ENCODE results near the gene STPG4.
A peak's percentile ranks its signal among the peaks of the same experiment; 100 is the strongest.

STPG4 gene

DNA sequence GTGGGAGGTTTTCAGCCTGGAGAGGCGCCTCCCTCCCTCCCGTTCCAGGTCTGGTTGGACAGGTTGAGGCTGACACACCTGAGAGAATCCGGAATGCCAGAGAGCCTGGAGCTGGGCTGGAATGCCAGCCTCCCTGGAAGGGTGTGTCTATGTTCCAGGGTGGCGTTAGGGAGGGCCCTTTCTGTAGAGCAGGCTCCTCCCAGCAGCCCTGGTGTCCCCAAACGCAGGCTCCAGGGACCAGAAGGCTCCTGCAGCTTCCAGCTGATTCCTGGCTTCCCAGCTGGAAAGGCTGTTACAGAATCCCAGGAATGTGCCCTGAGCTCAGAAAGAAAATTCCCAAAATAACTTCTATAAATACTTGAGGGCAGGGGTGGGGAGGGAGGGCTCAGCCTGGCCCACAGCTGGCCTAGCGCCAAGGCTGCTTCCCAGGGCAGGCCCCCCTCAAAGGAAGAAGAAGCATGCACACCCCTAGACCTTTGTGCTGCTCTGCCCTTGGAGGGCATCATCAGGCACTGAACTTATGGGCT is 85.4 kb downstream of the STPG4 start:
- DNase-seq, result no peak

DNA sequence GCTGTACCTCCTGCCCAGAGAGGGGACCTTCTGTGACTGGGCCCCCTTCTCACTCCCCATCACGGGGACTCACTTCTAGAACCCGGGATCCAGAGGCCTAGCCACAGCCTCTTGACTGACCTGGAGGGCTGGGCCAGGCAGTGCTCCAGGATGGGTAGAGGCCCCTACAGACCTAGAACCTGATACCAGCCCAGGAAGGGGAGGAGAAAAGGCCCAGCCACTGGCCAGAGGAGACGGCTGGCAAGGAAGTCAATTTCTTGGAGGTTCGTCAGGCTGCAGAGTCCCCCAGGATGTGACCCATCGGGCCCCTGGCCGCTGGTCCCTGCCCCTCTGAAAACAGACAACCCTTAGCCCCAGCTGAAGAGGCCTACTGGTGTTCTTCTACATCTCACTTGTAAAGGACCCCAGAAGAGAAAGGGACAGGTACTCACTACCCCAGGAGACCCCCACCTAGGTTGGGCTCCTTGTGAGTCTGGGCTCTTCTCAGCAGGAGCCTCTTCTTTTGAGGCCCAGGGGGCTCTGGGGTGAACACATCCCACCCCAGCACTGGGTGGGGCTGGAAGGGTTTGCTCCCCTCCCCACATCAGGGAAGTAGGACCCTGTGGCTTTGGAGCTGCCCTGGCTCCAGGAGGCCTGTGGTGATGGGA is 86.0 kb downstream of the STPG4 start:
- DNase-seq, result no peak

DNA sequence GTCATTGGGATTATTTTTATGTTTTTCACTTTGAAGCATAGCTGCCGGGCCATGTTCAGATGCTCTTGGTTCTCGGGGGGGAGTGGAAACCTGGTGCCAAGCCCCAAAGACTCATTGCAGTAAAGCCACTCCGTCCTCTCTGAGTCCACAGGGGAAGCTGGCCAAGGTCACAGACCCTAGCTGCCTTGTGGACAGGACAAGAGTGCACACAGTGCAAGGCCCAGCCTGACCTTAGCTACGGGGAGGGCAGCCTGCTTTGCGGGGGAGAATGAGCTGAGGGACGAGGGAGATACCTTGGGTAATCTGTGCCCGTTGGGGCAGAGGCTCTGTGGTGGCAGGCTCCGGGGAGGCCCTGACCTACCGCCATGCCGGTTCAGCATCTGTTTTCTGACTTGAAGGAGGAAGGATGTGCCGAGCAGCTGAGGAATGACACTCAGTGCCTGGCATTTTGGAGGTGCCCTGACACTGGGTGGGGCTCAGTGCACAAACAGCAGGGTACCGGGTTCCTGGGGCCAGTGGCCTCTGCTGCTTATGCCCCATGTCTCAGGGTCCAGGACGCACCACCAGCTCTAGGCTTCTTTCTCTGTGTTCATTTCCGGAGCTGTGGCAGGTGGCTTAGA is 87.2 kb downstream of the STPG4 start:
- DNase-seq, result no peak

DNA sequence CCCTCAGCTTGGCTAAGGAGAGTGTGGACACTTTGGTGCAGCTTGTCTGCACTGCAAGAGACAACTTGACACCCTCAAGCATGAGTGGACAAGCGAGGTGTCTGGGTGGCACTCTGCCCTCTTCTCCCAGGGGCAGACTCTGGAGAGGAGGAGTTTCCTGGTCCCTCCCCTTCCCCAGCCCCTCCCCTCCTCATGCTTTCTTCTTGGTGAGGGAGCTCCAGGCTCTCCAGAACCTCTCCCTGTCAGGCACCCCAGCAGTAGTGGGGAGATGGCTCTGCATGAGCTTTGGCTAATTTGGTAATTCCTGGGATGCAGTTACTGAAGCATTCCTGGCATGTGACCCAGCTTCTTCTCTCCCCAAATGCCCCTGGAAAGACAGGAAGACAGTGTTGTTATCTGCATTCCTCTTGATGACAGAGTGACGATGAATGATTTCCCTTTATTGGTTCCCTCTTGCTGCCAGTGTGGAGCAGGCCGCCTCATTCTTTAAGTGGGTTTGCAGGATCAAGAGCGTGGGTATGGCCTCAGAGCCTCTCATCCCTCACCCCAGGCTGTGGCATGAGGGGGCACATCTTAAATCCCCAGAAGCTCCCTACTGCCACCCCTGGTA is 89.2 kb downstream of the STPG4 start:
- DNase-seq, result no peak

DNA sequence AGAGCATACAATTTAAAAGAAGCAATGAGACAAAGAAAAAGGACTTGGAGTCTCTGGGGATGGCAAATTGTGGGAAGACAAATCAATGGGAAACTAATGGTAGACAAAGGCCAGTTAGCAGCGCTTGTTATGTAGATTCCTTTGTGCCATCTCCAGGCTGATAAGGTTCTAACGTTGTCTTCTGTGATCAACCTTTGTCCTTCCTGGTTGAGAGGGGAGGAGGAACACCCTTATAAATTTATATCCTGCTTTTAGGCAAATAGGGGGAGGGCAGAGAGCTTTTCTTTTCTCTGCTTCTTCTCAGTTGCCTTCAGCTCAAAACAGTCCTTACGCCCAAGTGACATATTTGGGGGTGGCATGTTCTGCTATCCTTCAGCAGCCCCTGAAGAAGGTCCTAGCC is 89.8 kb downstream of the STPG4 start:
- DNase-seq, result no peak

DNA sequence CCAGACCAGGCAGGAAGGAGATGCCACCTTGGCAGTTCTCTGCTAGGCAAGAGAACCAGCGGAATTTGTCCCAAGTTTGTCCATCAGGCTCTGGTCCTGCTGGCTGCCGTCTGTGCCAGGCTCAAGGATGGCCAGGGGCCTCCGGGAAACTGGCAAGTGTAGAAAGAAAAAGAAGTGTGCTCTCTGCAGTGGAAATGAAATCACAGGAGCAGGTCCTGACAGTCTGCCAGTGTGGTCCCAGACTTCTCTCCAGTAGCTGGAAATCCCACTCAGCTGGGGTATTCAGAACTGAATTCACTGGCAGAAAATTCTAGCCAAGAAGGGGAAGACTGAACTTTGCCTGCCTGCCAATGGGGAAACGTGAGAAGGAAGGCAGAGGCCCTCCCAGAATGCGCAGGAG is 91.0 kb downstream of the STPG4 start:
- no peak for DNase-seq

DNA sequence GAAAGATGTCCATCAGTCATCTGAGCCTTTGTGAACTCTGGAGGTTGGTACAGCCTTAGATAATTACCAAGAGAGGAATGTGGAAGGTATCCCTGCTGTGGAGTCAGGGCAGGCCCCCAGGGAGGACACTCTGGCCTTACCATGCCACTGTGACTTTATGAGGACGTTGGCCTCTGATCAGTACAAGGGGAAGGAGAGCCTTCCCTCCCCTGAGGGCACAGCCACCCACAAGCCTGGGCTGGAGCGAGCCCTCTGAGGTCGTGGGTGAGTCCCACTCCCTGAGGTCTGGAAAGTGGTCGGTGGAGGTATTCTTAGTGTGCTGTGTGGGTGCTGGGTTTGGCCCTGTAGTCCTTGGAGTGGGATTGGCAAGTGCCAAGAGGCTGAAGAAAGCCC is 91.6 kb downstream of the STPG4 start:
- no peak for DNase-seq

DNA sequence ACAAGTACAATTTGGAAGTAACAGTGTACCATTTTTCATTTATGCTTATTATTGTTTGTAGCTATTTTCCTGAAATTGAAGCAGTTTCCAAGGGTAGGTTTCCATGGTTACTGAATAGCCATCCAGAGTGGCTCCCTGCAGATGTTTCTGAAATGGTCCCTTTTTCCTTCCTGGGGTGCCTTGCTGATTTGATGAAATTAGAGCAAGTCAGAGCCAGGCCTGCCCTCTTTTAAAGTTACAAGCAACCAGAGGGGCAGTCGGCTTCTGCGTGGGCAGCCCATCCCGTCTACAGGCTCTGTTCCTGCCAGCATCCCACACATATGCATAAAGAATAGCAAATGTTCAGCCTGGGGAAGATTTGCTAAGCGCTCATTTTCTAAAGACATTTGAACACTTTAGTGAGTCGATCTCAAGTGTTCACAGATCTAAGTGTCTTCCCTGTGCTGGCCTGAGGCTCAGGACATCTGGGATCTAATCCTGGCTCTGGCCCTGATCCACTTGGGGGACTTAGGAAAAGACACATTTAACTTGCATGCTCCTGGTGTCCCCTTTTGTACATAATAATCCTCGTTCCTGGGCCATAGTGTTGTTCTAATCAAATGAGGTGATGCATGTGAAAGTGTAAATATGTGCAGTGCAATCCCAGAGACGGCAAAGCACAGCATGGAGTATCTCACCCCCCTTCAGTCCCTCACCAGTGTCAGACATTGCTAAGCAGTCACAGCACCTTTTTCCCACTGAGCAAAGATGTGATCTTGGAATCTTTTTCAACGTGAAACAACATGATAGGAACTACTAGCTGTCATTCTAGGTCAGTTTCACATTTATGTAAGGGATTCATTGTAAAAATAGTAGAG is 92.2 kb downstream of the STPG4 start:
- peak; percentile 76 for DNase-seq

DNA sequence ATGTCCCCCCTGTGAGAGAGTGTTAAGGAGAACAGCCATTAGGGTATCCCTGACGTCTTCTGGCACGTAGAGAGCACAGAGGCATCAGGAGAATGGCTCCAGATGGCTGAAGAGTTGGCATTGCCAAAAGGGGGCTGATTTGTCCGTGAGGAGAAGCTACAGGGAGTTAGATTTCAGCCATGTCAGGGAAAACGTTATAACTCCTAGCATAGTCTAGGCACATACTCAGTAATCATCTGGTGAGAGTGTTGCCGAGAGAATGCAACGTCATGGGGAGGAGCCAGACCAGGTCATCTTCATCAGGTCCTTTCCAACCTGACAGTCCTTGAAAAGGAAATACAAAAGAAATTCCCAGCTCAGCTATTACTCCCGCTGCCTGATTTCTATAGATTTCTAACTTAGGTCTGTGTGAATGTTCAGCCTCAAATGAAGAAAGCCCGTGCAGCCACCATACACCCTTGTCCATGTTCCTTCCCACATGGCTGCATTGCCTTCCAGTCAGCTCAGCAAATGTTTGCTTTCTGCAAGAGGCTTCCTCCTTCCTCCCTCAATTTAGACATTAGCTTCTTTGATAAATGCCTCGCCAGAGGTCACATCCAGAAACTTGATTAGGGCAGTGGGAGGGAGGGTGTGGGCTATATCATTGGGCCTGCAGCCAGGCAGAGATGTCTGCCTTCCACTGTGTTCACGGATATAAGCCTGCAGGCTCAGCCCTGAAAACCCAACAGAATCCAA is 93.0 kb downstream of the STPG4 start:
- DNase-seq, result peak; percentile 28

DNA sequence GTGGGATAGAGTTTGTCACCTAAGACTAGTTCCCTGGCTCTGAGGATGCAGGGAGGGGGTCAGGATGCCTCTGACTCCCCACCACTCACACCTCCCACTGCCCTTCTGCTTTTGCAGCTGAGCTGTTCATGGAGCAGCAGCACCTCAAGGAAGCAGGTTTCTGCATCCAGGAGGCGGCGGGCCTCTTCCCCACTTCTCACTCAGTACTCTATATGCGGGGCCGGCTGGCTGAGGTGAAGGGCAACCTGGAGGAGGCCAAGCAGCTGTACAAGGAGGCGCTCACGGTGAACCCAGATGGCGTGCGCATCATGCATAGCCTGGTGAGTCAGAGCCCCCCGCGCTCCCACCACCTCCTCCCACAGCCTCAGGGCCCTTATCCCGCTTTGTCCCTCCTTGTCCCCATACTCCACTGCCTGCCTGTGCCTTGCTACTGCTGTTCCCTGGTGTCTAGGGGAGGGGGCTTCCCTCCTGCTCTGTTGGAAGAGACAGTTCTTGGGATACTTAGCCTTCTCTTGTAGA is 94.4 kb downstream of the STPG4 start:
- DNase-seq, result peak; percentile 20

DNA sequence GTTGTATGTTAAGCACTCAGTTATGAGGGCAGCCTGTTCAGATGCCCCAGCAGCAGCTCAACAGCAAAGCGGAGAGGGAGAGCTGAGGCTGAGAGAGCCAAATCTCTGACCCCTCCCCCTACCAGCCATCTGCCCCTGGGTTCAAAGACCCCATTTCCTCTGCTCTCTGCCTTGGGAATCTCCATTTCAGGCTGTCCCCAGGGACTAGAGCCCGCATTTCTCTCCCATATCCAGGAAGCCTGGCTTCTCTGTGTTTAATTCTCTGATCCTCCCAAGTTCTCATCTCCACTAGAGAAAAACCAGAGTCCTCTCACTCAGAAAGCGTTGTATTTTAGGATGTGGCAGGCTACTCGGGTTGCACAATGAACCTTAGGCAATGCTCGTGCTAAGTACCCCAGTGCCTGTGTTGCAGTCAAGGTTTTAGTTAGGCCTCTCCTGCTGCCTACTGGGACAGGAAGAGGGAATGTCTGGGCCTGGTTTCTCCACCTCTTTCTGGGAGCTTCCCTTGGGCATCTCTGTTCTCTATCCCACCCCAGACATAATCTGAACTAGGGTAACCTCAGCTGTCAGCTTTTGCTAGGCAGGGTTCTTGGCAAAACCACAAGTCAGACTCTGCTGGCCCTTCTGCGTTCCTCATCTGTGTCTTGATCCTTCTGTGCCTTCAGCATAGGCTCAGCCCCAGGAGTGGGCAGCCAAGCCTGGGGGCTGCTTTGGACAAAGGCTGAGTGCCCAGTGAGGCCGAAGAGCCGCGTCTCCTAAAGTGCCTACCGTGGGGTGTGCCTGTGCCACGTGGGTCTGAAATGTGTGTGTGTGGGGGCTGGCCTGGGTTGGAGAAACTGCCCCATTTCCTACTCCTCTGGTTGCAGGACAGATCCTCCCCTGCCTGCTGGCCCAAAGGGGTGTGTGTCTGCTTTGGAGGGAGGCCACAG is 96.8 kb downstream of the STPG4 start:
- peak; percentile 96 for DNase-seq

DNA sequence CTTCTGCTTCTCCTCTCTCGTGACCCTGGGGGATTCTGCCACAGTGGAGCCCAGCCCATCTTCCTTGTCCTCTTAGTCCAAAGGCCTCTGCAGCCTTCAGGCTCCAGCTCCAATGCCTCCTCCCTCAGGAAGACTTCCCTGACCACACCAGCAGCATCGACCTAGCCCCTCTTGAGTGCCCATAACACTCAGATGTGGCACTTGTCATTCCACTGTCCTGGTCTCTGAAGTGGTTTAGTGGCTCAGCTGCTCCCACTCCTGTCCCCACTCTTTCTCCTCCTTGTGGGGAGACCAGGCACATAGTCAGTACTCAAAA is 97.5 kb downstream of the STPG4 start:
- peak; percentile 64 for DNase-seq

DNA sequence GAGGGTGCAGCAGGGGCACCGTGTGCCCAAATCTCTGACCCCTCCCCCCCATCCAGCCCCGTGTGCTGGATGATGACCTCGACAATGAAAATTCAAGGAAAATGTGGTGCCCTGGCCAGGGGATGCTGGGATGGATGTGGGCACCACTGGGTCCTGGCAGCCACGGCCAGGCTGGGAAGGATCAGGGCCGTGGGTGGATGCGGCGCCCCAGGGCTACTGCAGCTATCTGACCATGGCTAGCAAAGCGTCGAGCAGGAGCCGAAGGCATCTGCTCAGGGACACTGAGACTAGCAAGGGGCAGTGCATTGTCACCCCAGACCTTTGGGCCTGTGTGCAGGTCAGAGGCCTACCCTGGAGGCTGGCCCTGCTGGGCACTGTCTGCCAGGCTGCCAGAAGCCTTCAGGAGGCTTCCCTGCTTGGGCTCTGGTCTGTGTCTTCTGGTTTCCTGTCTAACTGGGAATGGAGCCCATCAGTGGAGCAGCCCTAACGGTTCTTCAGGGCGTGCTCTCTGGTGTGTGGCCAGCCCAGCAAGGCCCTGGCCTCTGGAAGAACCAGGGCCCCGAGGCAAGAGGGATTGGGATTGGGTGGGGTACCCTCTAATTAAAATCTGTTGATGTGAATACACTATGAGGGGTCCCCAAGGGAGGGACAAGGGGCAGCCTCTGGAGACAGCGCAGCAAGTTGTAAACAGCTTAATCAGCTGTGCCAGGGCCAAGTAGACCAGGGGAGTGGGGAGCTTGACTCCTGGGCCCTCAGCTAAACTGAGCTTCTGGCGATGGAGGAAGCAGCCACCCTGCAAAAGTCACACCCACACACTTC is 98.0 kb downstream of the STPG4 start:
- no peak for DNase-seq

DNA sequence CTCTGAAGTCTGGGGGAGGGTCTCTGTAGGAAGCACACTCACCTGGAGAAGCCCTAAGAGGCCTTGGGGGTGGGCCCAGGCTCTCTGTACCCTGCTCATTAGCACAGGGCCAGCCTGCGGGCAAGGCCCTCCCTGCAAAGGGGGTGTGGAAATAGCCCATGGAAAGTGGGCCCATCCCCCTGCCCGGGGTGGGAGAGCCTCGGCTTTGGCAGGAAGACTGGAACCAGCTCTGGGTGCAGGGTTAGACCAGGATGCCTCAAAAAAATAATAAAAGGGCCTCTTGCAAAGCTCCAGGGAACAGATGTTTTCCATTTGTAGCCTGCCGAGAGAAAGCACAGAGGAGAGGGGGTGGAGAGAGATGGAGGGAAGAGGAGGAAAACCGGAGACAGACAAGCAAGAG is 98.7 kb downstream of the STPG4 start:
- DNase-seq, result peak; percentile 53

DNA sequence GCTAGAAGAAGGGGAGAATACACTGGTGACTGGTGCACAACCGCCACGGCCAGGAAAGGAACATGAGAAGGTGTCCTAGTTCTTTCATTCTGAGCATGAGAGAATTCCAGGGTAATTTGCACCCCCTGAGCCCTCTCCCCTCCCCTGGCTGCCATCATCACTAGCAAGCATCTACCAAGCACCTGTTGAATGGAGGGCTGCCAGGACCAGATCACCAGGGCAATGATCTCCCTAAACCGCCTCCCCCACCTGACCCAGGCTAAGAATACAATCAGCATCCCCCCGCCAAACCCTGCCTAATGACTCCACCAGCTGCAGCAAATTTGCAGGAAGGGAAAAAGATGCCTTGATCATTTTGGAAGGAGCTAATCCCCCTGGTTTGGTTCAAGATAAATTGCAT is 100.2 kb downstream of the STPG4 start:
- peak; percentile 28 for DNase-seq

DNA sequence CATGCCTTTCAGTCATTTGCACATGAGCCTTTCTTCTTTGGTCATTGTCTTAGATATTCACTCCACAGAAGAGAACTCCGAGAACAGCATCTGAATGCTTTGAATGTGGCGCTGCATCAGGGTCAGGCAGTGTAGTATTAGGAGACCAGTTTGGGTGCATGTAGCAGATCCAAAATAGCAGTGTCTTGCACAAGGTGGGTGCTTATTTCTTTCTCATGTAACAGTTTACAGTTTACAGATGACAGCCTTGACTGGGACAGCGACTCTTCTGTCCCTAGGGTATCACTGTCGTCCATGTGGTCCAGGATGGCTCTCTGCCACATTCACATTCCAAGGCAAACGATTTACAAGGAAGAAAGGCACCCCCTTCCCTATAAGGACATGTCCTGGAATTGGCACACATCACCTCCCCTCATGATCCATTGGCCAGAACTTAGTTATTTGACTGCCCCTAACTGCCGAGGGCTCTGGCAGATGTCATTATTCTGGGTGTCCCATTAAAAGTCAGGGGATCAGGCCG is 101.0 kb downstream of the STPG4 start:
- DNase-seq, result no peak

DNA sequence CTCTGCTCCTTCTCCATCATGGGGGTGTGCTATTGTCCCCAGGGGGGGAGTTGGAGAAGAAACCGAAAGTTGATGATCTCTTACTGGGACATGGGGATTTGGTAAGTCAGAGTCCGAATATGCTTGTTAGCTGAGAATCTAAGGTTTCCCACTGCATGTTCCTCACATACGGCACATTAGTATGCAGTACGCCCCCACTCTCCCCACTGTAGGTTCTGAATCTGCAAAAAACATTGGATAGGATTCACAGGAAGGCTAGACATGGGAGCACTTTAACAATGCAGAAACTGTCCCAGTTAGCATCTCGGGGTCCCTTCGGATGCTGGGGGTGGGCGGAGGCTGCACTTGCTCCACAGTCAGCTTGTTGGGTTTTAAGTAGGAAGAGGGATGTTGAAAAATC is 102.3 kb downstream of the STPG4 start:
- DNase-seq, result no peak

DNA sequence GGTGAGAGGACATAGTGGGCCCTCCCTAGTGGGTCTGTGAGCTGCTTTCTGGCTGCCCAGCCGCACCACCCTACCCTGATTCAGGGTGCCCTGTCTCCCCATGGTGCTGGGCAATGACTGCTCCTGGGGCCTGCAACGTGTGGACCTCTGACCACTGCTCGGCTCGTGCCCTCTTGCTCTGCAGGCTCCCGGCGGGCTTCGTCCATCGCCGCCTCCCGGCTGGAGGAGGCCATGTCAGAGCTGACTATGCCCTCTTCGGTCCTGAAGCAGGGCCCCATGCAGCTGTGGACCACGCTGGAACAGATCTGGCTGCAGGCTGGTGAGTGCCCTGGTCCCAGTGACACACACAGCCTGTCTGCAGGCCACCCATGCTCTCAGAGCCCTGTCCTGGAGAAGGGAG is 103.5 kb downstream of the STPG4 start:
- no peak for DNase-seq

DNA sequence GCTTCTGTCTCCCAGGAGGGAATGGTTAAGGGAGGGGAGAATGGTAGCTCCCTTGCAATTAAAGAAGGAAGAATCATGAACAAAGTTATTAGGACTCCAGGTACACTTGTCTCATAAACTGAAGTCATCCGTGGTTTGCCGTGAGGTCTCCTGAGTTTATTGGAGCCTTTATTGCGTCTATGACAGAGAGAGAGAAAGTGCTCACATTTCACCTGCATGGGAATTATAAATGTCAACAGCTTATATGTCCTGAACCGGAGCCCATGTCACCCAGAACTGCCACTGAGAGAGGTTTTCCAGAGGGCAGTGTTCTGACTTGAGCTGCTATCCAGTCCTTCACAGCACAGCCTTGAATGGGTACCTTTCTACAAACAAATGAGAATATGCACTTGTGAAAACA is 104.3 kb downstream of the STPG4 start:
- DNase-seq, result no peak

DNA sequence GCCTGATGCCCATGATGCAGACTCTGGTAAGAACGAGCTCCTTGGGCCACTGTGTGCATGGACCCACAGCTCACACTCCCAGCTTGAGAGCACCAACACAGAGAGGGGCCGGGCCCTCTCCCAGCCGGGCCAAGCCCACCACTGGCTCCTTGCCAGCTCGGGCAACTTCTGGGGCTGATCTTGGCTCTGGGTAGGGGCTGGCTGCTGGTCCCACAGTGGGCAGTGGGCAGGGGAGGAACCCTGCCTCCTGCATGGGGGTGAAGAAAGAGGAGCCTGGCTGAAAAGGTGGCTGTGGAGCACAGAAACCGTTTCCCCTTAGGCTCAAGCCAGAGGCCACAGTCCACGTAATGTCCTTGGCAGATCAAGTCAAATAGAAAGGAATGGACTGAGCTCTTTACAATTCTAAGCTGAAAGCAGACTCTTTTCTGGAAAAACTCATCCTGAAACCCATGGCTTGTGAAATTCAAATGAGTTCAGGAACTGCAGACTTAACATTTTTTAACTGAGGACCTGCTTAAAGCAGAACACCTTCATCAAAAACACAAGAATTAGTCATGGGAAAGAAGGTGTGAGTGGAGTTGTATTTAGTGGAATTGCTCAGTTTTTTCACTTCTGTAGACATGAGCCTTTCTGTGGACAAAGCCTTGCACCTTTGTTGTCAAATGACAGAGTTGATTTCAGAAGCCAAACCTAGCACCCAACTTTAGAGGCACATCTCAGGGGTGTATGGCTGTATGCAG is 104.9 kb downstream of the STPG4 start:
- no peak for DNase-seq

Measured in NCI-H82 (cell line).